H9 (cell line): ENCODE measurements around the gene FOXP4. TPM values are rescaled to one million over a fixed set of nuclear protein-coding genes. Genes with fewer than 3 reads are reported as not detected.

Source experiments
- DNase-seq: peaks from one replicate; pipeline ENCODE4 v3.0.0-alpha.2; 2017
- H2AFZ ChIP-seq: one replicate; pipeline ENCODE4 v1.6.1; 2013; ENCODE audit warnings: mild to moderate bottlenecking, low read length, control low read depth, moderate library complexity
- H2AK5ac ChIP-seq: 2 replicates; pipeline ENCODE4 v1.6.1; 2013; ENCODE audit warnings: low read length, control low read depth, mixed read lengths; ENCODE audit not compliant: insufficient read length
- H2BK120ac ChIP-seq: one replicate; pipeline ENCODE4 v1.6.1; 2013; ENCODE audit warnings: low read depth, mild to moderate bottlenecking, low read length, control low read depth, inconsistent platforms; ENCODE audit not compliant: poor library complexity, severe bottlenecking
- H2BK12ac ChIP-seq: 2 replicates; pipeline ENCODE4 v1.6.1; 2013; ENCODE audit warnings: low read length, control low read depth, mixed read lengths, low read depth; ENCODE audit not compliant: insufficient read length
- H2BK15ac ChIP-seq: 2 replicates; pipeline ENCODE4 v1.6.1; 2013; ENCODE audit warnings: low read depth, low read length, control low read depth
- H2BK20ac ChIP-seq: one replicate; pipeline ENCODE4 v1.6.1; 2013; ENCODE audit warnings: low read depth, mild to moderate bottlenecking, low read length, control low read depth, inconsistent platforms; ENCODE audit not compliant: poor library complexity, severe bottlenecking
- H2BK5ac ChIP-seq: 2 replicates; pipeline ENCODE4 v1.6.1; 2013; ENCODE audit warnings: low read length, control low read depth, mixed read lengths; ENCODE audit not compliant: insufficient read length
- H3K14ac ChIP-seq: 2 replicates; pipeline ENCODE4 v1.6.1; 2013; ENCODE audit warnings: low read length, control low read depth; ENCODE audit not compliant: insufficient read depth
- H3K18ac ChIP-seq: 2 replicates; pipeline ENCODE4 v1.6.1; 2013; ENCODE audit warnings: low read depth, mild to moderate bottlenecking, mixed read lengths, low read length, control low read depth; ENCODE audit not compliant: insufficient read length
- H3K23ac ChIP-seq: 2 replicates; pipeline ENCODE4 v1.6.1; 2013; ENCODE audit warnings: low read length, control low read depth, mixed read lengths, low read depth; ENCODE audit not compliant: insufficient read length
- H3K23me2 ChIP-seq: 2 replicates; pipeline ENCODE4 v1.6.1; 2013; ENCODE audit warnings: low read depth, mild to moderate bottlenecking, mixed read lengths, low read length, control low read depth; ENCODE audit not compliant: insufficient read length, poor library complexity, severe bottlenecking
- H3K27ac ChIP-seq: 2 replicates; pipeline ENCODE4 v1.5.1; 2013; ENCODE audit warnings: low read length, control low read depth, mixed read lengths, low read depth; ENCODE audit not compliant: insufficient read length
- H3K27me3 ChIP-seq: 2 replicates; pipeline ENCODE4 v1.6.1; 2013; ENCODE audit warnings: low read length, control low read depth, inconsistent platforms; ENCODE audit not compliant: insufficient read depth
- H3K4ac ChIP-seq: 2 replicates; pipeline ENCODE4 v1.6.1; 2013; ENCODE audit warnings: low read depth, mild to moderate bottlenecking, control low read depth, inconsistent platforms, low read length, moderate library complexity
- H3K4me1 ChIP-seq: 2 replicates; pipeline ENCODE4 v1.6.1; 2013; ENCODE audit warnings: low read length, control low read depth, inconsistent platforms; ENCODE audit not compliant: insufficient read depth
- H3K4me2 ChIP-seq: 2 replicates; pipeline ENCODE4 v1.6.1; 2013; ENCODE audit warnings: low read length, control low read depth, mixed read lengths; ENCODE audit not compliant: insufficient read length, insufficient read depth
- H3K56ac ChIP-seq: 2 replicates; pipeline ENCODE4 v1.6.1; 2013; ENCODE audit warnings: low read depth, mild to moderate bottlenecking, mixed read lengths, low read length, control low read depth; ENCODE audit not compliant: insufficient read length
- H3K79me1 ChIP-seq: 2 replicates; pipeline ENCODE4 v1.6.1; 2013; ENCODE audit warnings: low read depth, mild to moderate bottlenecking, moderate library complexity, low read length, control low read depth, inconsistent platforms; ENCODE audit not compliant: insufficient read depth, poor library complexity, severe bottlenecking
- H3K79me2 ChIP-seq: 2 replicates; pipeline ENCODE4 v1.6.1; 2013; ENCODE audit warnings: low read length, control low read depth, inconsistent platforms; ENCODE audit not compliant: insufficient read depth
- H3K9ac ChIP-seq: 2 replicates; pipeline ENCODE4 v1.6.1; 2013; ENCODE audit warnings: low read length, control low read depth, mixed read lengths; ENCODE audit not compliant: insufficient read length; ENCODE audit errors: extremely low read depth
- H3K9me3 ChIP-seq: one replicate; pipeline ENCODE4 v1.6.1; 2013; ENCODE audit warnings: low read depth, low read length, inconsistent platforms; ENCODE audit not compliant: control insufficient read depth
- H3T11ph ChIP-seq: one replicate; pipeline ENCODE4 v1.6.1; 2013; ENCODE audit warnings: mild to moderate bottlenecking, low read length, control low read depth, inconsistent platforms
- H4K20me1 ChIP-seq: one replicate; pipeline ENCODE4 v1.6.1; 2013; ENCODE audit not compliant: control insufficient read depth, insufficient read length, insufficient read depth
- H4K5ac ChIP-seq: 2 replicates; pipeline ENCODE4 v1.6.1; 2013; ENCODE audit warnings: low read depth, mild to moderate bottlenecking, mixed read lengths, low read length, control low read depth; ENCODE audit not compliant: insufficient read length
- H4K8ac ChIP-seq: replicated peaks from 2 replicates; pipeline ENCODE4 v1.6.1; 2013; ENCODE audit warnings: low read length, control low read depth, mixed read lengths, low read depth; ENCODE audit not compliant: insufficient read length
- H4K91ac ChIP-seq: 2 replicates; pipeline ENCODE4 v1.6.1; 2013; ENCODE audit warnings: low read depth, mild to moderate bottlenecking, moderate library complexity, mixed read lengths, low read length, control low read depth; ENCODE audit not compliant: insufficient read length
- H3K27ac Mint-ChIP-seq, 3 experiments: 2 replicates in 2 of 3; 3 replicates in 1 of 3; pipeline ENCODE4 v1.8.0; 2020 to 2021; ENCODE audit warnings: mixed read lengths in 3 of 3, mild to moderate bottlenecking in 1 of 3, moderate library complexity in 1 of 3
- H3K27me3 Mint-ChIP-seq: 2 replicates; pipeline ENCODE4 v1.8.0; 2021; ENCODE audit warnings: low read depth, mild to moderate bottlenecking, moderate library complexity, mixed read lengths
- H3K36me3 Mint-ChIP-seq, 3 experiments: 2 replicates in 2 of 3; 3 replicates in 1 of 3; pipeline ENCODE4 v1.8.0; 2020 to 2021; ENCODE audit warnings: low read depth in 3 of 3, mixed read lengths in 3 of 3; ENCODE audit not compliant: insufficient read depth in 1 of 3
- H3K4me1 Mint-ChIP-seq, 2 experiments: 2 replicates each; pipeline ENCODE4 v1.8.0; 2020; ENCODE audit warnings: mixed read lengths in 2 of 2
- H3K4me3 Mint-ChIP-seq, 2 experiments: 2 replicates in 1 of 2; 3 replicates in 1 of 2; pipeline ENCODE4 v1.8.0; 2020 to 2021; ENCODE audit warnings: mild to moderate bottlenecking in 2 of 2, mixed read lengths in 2 of 2, moderate library complexity in 1 of 2
- H3K9me3 Mint-ChIP-seq, 2 experiments: 2 replicates in 1 of 2; 3 replicates in 1 of 2; pipeline ENCODE4 v1.8.0; 2020; ENCODE audit warnings: mild to moderate bottlenecking in 2 of 2, mixed read lengths in 2 of 2, moderate library complexity in 1 of 2
- CTCF ChIP-seq: fragments of 200-600 bp; sonication (generic); conservative IDR thresholded peaks from 3 replicates; pipeline ENCODE4 v1.8.0; 2021; ENCODE audit warnings: antibody characterized with exemption, mild to moderate bottlenecking
- WGBS: extraction: QIAGEN DNeasy Blood & Tissue Kit; methylation state at CpG from one replicate; pipeline ENCODE4 v1.1.7; 2013; ENCODE audit warnings: missing lambda C conversion rate, low lambda C conversion rate, mixed read lengths; ENCODE audit not compliant: insufficient read length; ENCODE audit errors: extremely low coverage; 5-methylcytosine and 5-hydroxymethylcytosine counted together
- total RNA-seq: library from RNA; stranded (reverse); gene quantifications from 2 replicates; pipeline ENCODE4 v1.2.1, GENCODE V29; 2021

FOXP4 gene
- total RNA-seq, 1 experiment from 2014 or later = 18.2 TPM

GRCh38 chr6:41570259-41570615 lies 24.1 kb downstream of the FOXP4 start:
- no peak overlapping the region for H3K9ac ChIP-seq
- no peak overlapping the region for H3K56ac ChIP-seq
- WGBS = no CpG with 5 or more reads among the region's 5 CpGs
- DNase-seq = peak; percentile 82
- H3K14ac ChIP-seq = no peak overlapping the region
- H3K4me1 ChIP-seq = peaks cover 14% of the 10 kb centered on the region
- H3K18ac ChIP-seq = peak overlapping the region; percentile 20
- no peaks in the 10 kb centered on the region for H3K27me3 ChIP-seq
- no peak overlapping the region for H2BK5ac ChIP-seq
- no peak for TF ChIP-seq CTCF
- no peaks in the 10 kb centered on the region for H3K79me2 ChIP-seq
- H2BK20ac ChIP-seq = no peak overlapping the region
- H3K9me3 ChIP-seq = no peaks in the 10 kb centered on the region
- no peak overlapping the region for H2BK15ac ChIP-seq
- no peaks in the 10 kb centered on the region for H3K23me2 ChIP-seq
- H4K5ac ChIP-seq = no peak overlapping the region
- H3K4ac ChIP-seq = no peak overlapping the region
- H3K36me3 Mint-ChIP-seq = peaks cover 9 to 28% (median 24%) of the 10 kb centered on the region in 3 experiments; a peak in 6 of 7 replicates
- H4K91ac ChIP-seq = no peak overlapping the region
- H3K79me1 ChIP-seq = no peaks in the 10 kb centered on the region
- peaks cover 57 to 69% of the 10 kb centered on the region in 2 experiments for H3K4me1 Mint-ChIP-seq
- H2AFZ ChIP-seq = no peak overlapping the region
- H3K4me3 Mint-ChIP-seq = peak overlapping the region in 1 of 2 experiments; percentile 50; a peak in 2 of 5 replicates
- H2BK120ac ChIP-seq = no peak overlapping the region
- no peak overlapping the region for H3K4me2 ChIP-seq
- H2AK5ac ChIP-seq = no peak overlapping the region
- no peak overlapping the region for H2BK12ac ChIP-seq
- peaks cover 18% of the 10 kb centered on the region for H3K27me3 Mint-ChIP-seq
- H3K23ac ChIP-seq = no peak overlapping the region
- H3K9me3 Mint-ChIP-seq = no peaks in the 10 kb centered on the region
- H3T11ph ChIP-seq = no peak overlapping the region
- no peaks in the 10 kb centered on the region for H4K20me1 ChIP-seq
- H3K27ac Mint-ChIP-seq = peak overlapping the region; percentile 34 to 92 (median 91); a peak in 5 of 7 replicates
- H3K27ac ChIP-seq = no peak overlapping the region
- H4K8ac ChIP-seq = no peak overlapping the region
